SKM-1 (cell line): ENCODE measurements around the gene NPB.
A peak's percentile ranks its signal among the peaks of the same experiment; 100 is the strongest.

ENCODE experiments used
- DNase-seq: peaks from one replicate; lab custom pipeline; 2025; ENCODE audit not compliant: unreplicated experiment; lab: John Stamatoyannopoulos, UW

The NPB gene

DNA sequence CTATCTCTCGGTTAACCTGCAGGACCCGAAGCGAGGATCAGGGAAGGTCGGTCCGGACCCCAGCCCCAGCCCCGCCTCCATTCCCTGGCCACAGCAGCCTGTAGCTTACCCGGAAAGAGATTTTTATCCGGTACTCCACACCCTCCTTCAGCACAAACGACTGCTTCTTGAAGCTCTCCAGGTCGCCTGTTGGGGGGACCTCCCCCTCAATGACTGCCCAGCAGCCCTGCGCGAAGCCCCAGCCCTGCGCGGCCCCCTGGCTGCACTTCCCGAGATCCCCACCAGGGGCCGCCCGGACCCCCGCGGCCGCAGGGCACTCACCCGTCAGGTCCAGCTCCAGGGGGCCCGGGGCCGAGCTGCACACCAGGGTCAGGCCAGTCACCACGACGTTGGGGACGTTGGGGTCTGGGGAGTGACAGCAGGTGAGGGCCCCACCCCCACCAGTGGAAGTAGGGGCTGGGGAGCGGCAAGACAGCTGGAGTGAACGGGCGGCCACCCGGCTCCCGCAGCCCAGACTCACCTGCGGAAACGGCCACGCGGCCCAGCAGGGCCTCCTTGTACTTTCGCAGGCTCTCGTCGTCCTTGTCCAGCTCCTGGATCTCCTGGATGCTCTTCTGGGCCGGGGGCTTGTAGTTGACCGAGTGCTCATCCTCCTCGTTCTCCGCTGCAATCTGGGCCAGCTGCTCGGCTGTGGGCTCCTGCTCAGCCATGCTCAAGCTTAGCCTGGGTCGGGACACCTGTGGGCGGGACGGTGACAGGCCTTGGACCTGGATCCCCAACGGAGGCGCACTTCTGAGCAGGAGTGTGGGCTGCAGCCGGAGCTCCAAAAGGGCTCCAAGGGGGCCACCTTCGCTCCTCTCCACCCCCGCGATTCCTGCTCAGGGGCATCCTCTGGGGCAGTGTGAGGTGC is 32.6 kb upstream of the NPB start:
- DNase-seq, result no peak

DNA sequence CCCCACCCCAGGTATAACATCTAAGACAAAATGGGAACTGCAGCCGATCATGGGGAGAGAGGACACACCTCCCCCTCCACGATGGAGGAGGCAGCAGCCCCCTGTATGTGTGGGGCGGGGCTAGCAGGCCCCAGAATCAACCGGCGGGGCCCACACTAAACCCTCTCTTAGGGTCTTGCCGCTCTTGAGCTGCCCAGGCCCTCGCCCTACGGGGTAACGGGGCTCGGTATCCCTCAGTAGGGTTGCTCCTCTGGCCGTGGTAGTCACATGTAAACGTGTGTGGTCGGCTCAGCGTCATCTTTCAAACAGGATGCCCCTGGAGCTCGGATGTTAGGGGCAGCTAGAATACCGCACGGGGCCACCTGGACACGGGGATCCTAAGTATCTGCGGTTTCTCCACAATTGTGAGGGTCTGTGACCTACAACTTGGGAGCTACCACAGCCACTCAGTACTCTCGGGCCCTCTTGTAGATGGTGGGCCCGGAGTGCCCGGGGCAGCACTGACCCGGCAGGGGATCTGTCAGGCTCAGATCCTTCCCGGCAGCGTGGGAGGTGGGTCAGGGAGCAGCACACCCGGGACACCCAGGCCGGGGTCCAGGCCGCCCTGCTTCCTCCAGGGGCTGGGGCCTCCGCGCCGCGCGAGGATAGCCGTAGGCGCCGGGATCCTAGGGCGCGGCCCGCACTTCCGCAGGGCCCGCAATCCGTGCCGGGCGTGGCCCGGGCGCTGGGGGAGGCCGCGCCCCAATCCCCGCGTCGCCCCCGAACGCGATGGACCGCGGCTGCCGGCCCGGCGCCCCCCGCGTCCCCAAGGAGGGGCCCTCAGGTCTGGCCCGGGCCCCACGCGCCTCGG is 31.7 kb upstream of the NPB start:
- DNase-seq, result no peak

DNA sequence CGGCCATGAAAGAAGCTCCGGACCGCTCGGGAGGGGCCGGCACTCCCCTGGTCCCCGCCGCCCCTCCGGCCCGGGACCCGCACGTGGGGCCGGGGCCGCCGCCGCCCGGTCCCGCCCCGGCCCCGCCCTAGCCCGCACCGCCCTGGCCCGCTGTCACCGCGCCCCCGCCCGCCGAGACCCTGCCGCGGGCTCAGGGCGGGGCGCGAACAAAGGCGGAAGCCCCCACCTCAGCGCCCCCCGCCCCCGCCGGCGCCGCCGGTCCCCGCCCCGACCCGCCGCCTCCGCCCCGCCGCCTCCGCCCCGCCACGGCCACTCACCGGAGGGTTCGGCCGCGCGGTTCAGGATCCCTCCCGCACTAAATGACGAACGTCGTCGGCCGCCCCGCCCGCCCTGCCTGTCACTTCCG is 31.1 kb upstream of the NPB start, which contains the start of gene ARHGDIA:
Gene ARHGDIA, minus strand, starts transcription at position 357 of the 406 bp plus-strand sequence. CDS start 1,407 bp downstream, outside the sequence.
- DNase-seq, result no peak

DNA sequence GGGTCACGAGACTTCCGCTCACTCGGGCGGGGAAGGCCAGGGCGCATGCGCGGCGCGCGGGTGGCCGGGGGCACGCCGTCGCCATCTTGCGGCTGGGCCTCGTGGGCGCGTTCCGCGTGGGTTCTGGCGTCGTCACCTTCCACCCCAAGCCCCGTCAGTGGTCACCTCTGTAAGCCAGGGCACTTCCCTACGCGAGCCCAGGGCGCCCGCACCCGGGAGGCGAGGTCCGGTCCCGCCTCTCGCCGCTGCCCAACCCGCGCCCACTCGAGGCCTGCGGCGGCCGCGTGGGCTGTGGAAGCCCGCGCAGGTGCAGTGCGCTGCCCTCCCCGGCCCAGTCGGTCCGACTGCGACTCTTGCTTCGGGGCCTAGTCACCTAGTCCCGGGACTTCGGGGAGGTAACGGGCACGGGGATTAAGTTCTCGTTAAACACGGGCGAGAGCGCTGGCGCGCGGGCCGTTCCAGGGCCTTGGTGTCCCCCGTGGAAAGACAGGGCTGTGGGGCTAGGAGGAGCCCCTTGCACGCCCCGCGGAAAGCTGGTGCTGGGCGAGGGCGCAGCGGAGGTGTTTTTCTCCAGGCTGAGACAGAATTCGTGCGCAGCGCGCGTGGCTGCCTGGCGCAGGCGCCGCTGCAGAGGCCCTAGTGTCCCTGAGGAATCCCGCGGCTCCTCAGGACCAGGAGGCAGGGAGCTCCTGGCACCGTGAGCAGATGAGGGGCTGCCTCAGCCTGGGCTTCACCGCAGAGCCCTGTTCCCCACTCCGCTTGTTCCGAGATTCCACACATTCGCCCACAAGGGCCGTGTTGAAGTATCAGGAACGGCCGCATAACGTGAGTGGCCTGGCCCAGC is 30.4 kb upstream of the NPB start:
- DNase-seq, result peak; percentile 76

DNA sequence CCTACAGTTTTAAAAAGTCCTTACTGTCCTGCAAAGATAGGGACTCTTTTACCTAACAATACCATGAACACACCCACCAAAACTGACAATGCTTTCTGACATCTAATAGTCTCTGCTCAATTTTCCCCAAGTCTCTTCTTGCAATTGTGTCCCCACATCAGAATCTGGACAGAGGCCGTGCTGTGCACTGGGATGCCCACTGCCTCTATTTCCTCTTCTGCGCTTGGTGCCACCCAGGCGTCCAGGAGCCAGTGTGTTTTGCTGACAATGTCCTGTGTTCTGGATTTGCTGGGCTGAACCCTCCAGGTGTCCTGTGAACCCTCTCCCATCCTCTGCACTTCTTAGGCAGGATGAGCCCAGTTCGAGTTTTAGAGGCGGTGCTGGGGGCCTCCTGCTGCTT is 24.5 kb upstream of the NPB start:
- no peak for DNase-seq

DNA sequence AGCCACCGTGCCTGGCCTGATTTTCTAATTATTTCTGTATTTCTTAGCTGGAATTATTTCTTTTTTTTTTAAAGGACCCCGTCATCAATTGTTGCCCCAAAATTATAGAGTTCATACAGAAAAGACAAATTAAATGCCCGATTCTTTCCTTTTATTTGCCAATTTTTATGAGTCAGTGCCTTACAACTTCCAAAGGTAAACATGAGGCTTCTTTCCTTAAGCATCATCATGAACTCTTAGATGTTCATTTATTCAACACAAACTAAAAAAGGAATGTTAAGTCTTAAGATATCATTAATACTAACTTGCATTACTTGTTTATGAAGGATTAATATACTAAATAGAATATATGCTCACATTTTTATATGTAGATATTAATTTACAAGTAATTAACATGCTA is 23.7 kb upstream of the NPB start:
- no peak for DNase-seq

DNA sequence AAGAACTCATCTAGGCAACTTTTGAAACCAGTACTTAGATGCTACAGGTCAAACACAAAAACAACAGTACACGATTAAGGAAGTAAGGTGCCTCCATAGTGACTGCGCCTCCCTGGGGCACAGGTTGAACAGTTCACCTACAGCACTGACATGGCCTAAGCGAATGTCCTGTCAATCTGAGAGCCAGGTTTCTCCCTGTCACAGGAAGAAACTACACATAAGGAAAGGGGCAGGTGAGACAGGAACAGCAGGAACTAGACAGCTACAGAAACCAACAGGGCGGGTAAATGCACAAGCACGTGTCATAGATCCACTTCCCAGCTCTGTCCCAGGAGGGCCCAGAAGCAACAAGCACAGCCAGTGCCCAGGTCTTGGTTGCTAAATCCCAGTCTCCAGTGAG is 22.9 kb upstream of the NPB start:
- DNase-seq, result no peak

DNA sequence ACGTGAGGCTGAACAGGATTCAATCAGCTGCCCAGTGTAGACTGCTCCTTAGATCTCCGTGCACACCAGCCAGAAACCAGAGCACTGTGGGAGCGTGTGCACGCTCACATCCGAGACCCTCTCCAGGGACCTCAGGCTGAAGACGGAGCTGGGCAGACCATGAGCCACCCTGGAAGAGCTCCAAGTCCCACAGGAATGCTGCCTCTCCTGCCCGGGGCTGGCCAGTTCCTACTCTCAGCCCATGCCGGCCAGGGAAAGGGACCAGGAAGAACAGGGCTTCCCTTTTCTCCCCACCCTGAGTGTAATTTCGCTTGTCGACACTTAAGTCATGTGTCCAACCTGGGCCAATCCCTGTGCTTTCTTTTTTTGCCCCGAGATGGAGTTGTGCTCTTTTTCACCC is 17.5 kb upstream of the NPB start:
- DNase-seq, result no peak

DNA sequence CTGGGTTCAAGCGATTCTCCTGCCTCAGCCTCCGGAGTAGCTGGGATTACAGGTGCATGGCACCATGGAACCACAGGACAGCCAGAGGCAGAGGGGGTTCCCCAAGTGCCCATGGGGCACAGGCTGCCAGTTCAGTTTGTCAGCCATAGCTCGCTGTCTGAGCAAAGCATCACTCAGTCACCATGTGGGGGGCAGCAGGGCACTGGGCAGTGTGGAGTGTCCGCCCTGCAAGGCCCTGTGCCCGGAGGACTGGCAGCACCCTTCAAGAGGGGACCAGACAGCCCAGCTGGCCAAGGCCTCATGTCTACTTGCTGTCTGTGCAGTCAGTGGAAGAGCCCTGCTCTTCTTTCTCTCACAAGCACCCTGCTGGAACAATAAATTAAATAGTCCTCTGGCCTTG is 17.1 kb upstream of the NPB start:
- DNase-seq, result no peak

DNA sequence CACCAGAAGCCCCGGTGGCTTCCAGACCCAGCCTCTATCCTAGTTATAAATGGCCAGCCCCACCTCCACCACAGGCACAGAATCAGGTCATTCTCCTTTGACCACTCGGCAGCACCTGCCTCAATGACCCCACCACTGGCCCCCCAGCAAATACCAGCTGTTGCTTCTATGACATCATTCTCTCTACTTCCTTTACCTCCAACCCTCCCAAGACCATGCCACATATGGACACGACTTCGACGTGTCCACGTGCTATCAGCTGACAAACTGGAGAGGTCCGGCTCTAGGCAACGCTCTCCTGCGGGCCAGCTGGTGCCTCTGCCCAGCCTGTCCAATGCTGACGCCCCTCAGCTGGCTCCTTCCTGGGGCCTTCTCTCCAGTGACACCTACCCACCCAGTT is 16.6 kb upstream of the NPB start:
- no peak for DNase-seq

DNA sequence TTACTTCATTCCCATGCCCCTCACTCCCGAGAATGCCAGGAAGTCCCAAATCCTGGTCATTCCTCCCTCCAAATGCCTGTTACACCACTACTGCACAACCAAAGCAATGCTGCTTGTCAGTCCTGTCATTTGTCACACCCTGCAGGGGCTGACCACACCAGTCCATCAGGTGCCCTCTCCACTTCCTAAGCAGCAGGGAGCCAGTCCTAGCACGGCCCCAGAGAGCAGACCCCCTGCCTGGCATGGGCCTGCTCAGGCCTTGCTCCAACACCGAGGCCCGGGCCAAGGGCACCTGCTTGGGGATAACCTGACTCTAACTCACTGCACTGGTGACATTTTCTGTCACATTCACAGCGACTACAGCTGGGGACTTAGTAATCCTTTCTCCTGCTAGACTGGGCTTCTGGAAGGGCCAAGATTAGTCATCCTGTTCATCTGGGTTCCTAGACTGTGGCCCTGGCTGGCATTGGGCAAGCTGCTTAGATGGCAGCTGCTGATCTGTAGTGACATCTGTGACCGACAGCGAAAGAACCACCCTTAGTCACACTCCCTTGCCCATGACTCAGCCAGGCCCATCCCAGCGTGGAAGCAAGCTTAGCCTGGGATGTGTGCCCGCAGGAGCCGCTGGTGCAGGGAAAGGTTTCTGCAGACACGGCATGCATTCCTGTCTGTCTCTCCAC is 16.0 kb upstream of the NPB start:
- no peak for DNase-seq

DNA sequence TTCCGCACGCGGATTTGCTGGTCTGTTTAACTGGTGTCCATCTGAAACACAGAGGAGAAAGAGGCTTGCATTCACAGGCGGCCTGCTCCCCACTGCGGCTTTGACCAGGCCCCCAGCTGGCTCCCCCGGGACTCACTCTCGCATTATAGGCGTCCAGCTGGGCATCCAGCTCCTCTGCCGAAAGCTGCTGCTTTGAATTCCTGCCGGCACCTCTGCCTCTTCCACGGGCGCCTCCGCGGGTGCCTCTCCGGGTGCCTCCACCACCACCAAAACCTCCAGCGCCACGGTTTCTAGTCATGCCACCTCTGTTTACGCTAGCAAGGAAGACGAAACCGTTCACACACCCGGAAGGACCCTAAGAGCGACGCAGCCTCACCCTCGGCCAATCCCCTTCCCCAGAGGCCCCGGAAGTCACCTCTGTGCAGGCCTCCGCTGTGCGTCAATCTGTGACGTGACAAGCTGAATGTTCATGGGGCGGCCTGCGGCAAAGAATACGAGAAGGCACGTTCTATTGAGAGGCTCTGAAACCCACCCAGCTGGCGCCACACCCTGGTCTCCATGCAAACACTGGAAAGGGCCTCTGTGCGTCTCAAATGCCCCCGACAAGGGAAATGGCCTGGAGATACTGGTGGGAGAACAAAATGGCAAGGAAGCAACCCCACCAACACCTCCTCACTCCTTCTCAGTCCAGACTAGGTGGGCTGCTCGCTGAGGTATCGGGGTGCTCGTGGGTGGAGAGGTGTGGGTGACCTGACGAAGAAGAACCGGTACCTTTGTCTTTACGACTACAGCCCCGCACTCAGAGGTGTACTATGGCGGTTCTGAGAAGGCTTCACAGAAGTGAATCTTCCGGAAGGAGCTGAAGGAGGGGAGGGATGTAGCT is 13.7 kb upstream of the NPB start:
- no peak for DNase-seq

DNA sequence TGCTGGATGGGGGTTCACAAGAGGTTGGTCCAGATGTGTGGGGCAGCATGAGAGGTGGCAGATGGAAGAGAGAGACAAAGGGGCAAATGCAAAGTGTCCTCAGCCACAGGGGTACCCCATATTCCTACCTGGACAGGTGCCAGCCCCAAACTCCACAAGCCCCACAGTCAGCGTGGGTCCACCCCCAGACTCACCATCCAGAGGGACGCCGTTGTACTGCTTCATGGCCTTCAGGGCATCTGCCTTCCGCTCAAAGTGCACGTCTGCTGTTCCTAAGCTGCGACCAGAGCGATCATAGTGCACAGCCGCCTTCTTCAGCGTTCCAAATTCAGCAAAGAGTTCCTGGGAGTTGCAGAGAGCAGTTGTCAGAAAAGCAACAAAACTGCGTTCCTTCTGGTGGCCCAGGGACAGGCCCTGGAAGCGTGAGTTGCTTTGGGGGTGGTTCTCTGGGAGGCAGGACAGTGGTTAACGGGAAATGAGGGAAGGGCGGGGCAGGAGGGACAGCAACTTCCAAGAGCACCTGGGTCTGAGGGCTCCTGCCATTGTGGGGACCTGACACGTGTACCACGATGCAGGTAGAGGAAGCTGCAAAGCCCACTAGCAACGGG is 12.9 kb upstream of the NPB start:
- no peak for DNase-seq

DNA sequence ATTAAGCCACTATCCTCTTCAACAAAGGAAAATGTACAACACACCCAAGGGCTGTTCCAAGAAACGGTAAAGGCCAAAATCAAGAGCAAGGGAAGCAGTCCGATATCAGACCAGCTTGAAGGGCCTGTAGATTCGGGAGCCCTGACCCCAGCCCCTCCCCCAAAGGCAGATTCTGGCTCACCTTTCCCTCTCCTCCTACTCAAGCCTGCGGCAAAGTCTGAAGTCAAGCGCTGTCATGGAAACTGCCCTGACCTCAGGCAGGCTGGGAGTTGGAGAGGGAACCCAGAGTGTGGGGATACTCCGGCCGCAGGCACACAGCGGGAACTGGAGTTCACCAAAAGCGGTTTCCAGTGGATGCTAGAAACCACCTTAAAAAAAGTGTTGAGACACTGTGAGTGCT is 12.4 kb upstream of the NPB start:
- DNase-seq, result no peak

DNA sequence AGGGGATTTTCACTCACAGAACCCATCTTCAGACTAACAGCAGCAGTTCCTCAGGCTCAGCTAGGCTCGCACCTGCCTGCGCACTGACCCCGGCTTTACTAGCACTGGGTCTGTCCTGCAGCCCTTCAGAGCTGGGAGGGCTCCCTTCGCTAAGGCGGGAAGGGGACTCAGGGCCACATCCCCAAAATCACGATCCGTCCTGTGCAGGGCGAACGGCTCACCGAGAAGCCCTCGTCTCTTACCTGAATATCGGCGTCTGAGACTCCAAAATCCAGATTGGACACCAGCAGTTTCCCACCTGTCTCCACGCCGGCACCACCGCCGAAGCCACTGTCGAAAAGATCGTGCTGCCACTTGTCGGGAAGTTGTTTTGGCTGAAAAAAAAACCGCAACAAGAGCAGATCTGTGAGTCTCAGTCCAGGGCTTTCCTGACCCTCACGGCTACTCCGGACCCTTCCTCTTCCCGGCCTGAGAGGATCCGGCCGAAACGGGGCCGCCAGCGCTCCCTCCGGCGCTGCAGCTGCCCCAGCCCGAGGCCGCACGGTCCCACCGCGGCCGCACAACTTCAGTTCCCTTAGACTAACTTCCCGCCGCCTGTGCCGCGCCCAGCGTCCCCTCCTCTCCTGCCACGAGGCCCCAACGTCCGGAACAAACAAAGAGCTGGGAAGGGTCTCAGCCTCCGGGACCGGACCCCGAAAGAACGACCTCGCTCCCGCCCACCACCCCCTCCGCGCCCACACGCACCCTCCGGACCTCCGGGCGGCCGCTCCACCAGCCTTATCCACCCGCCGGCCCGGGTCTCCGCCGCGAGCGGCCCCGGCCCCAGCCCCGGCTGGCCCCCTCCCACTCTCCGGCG is 11.4 kb upstream of the NPB start:
- DNase-seq, result no peak

DNA sequence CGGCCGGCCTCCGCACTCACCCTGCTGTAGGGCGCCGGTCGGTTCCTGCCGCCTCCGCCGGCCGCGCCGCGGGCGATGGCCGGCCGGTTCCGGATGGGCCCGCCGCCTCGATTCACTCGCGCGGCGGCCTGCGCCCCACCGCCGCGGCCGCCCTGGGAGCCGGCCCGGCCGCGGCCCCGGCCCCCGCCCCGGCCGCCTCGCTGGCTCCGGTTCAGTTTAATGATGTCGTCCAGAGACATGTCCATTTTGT is 10.8 kb upstream of the NPB start:
- DNase-seq, result no peak

DNA sequence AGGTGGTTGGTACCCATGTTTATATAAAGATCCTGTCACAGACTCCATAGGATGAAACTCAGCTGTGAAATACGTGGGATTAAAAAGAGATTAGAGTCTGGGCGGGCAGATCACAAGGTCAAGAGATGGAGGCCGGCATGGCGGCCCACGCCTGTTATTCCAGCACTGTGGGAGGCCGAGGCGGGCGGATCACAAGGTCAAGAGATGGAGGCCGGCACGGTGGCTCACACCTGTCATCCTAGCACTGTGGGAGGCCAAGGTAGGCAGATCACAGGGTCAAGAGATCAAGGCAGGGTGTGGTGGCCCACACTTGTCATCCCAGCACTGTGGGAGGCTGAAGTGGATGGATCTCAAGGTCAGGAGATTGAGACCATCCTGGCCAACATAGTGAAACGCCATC is 6.6 kb upstream of the NPB start:
- no peak for DNase-seq

DNA sequence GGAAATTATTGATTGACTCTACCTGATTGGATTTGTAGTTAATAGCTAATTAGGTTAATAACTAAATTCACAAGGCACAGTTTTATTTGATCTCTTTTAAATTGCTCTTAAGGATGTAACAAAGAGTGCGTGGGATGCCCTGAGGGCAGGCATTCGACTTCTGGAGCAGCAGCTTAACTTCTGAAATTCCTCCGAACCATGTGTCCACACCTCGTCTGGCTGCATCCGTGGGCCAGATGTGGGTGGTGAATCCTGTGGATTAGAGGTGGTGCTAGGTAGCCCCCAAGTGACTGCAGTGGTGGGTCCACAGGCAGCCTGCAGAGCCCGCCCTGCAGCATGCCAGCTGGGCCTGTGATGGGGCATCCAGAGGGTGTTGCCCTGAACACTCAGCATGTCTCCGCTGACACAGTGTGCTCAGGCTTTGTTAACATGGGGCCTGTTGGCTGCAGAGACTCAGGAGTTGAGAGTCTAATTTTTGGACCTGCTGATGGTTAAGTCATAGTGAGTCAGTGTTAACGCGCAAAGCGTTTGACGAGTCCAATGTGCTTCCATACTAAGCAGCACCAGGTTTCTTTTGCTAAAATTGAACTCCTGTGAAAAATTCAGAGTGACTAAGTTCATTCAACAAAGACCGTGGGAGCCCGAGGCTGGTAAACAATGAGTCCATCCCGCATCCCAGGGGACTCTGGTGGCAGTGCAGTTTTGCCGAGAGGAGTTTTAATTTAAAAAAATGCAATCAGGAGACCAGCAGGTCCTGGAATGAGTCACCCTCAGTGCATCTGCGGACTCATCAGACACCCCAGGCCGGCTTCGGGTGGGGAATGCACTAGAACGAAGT is 3.8 kb upstream of the NPB start:
- no peak for DNase-seq
